Epithelial cell of proximal tubule (primary cell): ENCODE data around the gene P2RX7. TPM values are rescaled to one million over a fixed set of nuclear protein-coding genes. Genes with fewer than 3 reads are reported as not detected.

Source experiments
- DNase-seq: peaks from one replicate; pipeline ENCODE4 v3.0.0-alpha.2; 2011; ENCODE audit warnings: low read depth
- H3K4me3 ChIP-seq: 2 replicates; pipeline ENCODE4 v1.5.1; 2011; ENCODE audit warnings: low read depth, mild to moderate bottlenecking, low read length
- total RNA-seq: library from RNA; depleted of rRNA; stranded (reverse); fragments of >200 nt; gene quantifications from 2 replicates; pipeline ENCODE4 v1.2.3, GENCODE V29; 2015
- TF ChIP-seq, protein P1 (sequence below): conservative IDR thresholded peaks from 2 replicates; pipeline ENCODE4 v1.5.1; 2012; ENCODE audit warnings: low read depth, mild to moderate bottlenecking, low read length

P2RX7 gene
- total RNA-seq, 1 donor from 2014 or later: not detected

DNA sequence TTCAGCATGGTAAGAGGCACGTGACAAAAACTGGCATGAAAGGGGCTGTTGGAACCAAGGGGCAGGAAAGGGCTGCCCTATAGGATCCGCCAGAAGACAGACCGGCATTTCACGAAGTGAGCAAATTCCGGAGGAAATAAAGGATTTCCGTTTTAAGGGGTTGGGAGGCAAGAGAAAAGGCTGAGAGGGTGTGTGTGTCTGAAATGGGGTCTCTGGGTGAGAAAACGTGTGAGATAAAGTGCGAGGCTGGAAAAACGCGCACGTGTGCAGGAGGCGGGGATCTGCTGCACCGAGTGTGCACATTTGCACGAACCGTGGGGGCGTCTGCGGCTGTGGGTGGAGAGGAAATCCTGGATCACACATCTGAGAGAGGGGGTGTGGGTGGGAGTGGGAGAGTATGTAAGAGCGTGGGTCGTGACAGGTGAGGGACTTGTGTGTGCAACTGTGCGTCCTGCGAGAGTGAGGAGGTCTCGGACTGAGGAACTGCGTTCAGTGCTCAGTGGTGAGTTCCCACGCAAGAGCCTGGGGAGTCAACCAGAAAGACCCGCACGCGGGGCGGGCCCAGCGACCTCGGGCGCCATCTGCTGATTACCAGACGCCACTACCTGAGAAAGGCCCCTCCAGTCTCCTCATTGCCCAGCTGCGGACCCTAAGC, 37.0 kb upstream of the P2RX7 start:
- peak overlapping the region; percentile 36 for H3K4me3 ChIP-seq
- TF ChIP-seq, protein P1, sequence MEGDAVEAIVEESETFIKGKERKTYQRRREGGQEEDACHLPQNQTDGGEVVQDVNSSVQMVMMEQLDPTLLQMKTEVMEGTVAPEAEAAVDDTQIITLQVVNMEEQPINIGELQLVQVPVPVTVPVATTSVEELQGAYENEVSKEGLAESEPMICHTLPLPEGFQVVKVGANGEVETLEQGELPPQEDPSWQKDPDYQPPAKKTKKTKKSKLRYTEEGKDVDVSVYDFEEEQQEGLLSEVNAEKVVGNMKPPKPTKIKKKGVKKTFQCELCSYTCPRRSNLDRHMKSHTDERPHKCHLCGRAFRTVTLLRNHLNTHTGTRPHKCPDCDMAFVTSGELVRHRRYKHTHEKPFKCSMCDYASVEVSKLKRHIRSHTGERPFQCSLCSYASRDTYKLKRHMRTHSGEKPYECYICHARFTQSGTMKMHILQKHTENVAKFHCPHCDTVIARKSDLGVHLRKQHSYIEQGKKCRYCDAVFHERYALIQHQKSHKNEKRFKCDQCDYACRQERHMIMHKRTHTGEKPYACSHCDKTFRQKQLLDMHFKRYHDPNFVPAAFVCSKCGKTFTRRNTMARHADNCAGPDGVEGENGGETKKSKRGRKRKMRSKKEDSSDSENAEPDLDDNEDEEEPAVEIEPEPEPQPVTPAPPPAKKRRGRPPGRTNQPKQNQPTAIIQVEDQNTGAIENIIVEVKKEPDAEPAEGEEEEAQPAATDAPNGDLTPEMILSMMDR: peak; percentile 79
- no peak for DNase-seq

DNA sequence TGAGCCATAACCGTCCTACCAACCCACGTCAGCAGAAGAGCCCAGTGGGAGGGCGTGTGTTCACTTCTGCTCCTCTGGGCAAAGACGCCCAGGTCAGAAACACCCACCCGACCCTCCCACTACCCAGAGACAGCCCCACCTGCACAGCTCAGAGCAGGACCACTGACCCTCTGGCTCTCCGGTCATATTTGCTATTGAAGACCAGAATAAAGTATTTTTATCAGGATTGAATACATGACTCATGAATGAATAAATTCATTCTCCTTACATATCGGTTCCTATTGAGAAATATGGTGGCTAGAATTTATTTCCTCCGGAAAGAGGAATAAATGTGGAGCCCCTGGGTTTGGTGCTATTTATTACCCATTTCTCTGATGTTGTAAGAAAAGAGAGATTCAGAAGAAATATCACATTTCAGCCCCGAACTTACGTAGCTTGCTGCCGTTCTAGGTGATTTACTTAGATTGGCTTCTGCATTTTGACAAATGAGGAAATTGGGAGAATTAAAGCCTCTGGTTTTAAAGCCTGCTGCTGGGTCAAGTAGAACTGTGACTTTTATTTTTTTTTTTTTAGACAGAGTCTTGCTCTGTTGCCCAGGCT, 36.4 kb upstream of the P2RX7 start:
- H3K4me3 ChIP-seq: no peak overlapping the region
- no peak for DNase-seq
- TF ChIP-seq, protein P1: no peak

DNA sequence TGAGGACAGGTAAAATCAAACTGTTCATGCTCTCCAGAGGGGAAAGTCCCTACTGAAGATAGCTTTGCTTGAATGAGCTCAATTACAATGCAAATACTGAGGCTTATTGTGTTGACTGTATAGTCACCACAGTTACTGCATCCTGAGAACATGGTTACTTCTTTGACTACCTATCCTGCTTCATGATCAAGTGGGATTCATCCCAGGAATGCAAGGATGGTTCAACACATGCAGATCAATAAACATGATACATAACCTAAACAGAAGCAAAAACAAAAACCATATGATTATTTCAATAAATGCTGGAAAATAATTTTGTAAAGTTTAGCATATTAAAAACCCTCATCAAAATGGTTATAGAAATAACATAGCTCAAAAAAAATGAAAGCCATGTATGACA, 32.9 kb upstream of the P2RX7 start:
- no peak overlapping the region for H3K4me3 ChIP-seq
- TF ChIP-seq, protein P1: no peak
- no peak for DNase-seq

DNA sequence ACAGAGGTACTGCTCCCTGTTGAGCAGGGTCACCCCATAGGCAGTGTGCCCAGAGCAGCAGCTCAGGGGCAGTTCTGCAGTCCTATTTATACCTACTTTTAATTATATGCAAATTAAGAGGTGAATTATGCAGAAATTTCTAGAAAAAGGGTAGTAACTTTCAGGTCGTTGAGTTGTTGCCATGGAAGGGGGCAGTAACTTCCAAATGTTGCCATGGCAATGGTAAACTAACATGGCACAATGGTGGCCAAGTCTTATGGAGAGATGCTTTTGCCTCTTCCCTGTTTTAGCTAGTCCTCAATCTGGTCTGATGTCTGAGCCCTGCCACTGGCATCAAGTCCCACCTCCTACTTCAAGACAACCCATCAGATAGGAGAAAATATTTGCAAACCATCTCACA, 30.4 kb upstream of the P2RX7 start:
- TF ChIP-seq, protein P1: no peak
- no peak overlapping the region for H3K4me3 ChIP-seq

DNA sequence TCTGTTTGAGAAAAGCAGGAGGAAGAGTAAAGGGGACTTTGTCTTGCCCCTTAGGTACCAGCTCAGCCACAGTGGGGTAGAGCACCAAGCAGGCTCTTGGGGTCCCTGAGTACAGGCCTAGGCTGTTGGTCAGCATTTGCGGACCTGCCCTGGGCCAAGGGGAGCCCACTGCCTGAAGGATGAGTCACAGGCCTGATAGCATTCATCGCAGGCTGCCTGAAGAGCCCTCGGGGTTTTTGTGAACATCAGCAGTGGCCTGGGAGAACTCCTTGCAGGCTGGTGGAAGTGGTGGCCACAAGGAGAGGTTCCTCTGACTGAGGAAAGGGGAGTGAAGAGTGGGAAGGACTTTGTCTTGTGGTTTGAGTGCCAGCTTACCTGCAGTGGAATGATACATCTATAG, 25.0 kb upstream of the P2RX7 start:
- no peak for DNase-seq
- H3K4me3 ChIP-seq: no peak overlapping the region
- TF ChIP-seq, protein P1: no peak

More for the DNA sequence above, 30.4 kb upstream of the P2RX7 start:
- DNase-seq: no peak

DNA sequence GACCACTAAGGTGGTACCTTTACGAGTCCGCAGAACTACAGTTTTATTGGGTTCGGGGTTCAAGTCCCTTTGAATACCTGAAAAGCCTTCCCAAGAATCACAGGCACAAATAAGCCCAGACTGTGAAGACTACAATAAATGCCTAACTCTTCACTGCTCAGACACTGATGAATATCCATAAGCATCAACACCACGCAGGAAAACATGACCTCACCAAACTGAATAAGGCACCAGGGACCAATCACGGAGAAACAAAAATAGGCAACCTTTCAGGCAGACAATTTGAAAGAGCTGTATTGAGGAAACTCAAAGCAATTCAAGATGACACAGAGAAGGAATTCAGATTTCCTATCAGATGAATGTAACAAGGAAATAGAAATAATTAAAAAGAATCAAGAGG, 24.2 kb upstream of the P2RX7 start:
- TF ChIP-seq, protein P1: no peak
- DNase-seq: no peak
- no peak overlapping the region for H3K4me3 ChIP-seq
